GM21717 (cell line): ENCODE data around the gene SPATA13.

Experiments used
- ATAC-seq: cut with Tn5 transposase; IDR thresholded peaks from one replicate; pipeline ENCODE4 v1.9.1; 2021; ENCODE audit warnings: mild to moderate bottlenecking, moderate library complexity; ENCODE audit not compliant: unreplicated experiment

Gene SPATA13

GRCh38 chr13:24275041-24275440 is 114.5 kb downstream of the SPATA13 start:
- no peak for ATAC-seq

GRCh38 chr13:24276306-24276705 is 115.8 kb downstream of the SPATA13 start:
- no peak for ATAC-seq

- no peak for ATAC-seq
Measured at GRCh38 chr13:24276861-24277260, 116.3 kb downstream of the SPATA13 start.

GRCh38 chr13:24277761-24278160 is 117.2 kb downstream of the SPATA13 start:
- ATAC-seq: no peak

GRCh38 chr13:24279327-24280110 is 119.0 kb downstream of the SPATA13 start:
- ATAC-seq: no peak

- peak; percentile 71 for ATAC-seq
Measured at GRCh38 chr13:24280720-24281119, 120.2 kb downstream of the SPATA13 start.

GRCh38 chr13:24281188-24282008 is 120.9 kb downstream of the SPATA13 start:
- ATAC-seq: no peak

GRCh38 chr13:24282256-24282655 is 121.7 kb downstream of the SPATA13 start:
- ATAC-seq: no peak

- no peak for ATAC-seq
Measured at GRCh38 chr13:24284889-24285565, 124.5 kb downstream of the SPATA13 start.

GRCh38 chr13:24286624-24287023 is 126.1 kb downstream of the SPATA13 start:
- no peak for ATAC-seq

GRCh38 chr13:24287748-24288287 is 127.3 kb downstream of the SPATA13 start:
- no peak for ATAC-seq

- ATAC-seq: no peak
Measured at GRCh38 chr13:24288870-24289269, 128.3 kb downstream of the SPATA13 start.

GRCh38 chr13:24290280-24290932 is 129.9 kb downstream of the SPATA13 start:
- no peak for ATAC-seq

GRCh38 chr13:24292481-24292880 is 132.0 kb downstream of the SPATA13 start:
- ATAC-seq: no peak

GRCh38 chr13:24293746-24294145 is 133.2 kb downstream of the SPATA13 start:
- ATAC-seq: no peak

GRCh38 chr13:24299488-24300114 is 139.1 kb downstream of the SPATA13 start:
- ATAC-seq: no peak

GRCh38 chr13:24301434-24301833 is 140.9 kb downstream of the SPATA13 start:
- ATAC-seq: no peak

- ATAC-seq: no peak
Measured at GRCh38 chr13:24301911-24302310, 141.4 kb downstream of the SPATA13 start.

- no peak for ATAC-seq
Measured at GRCh38 chr13:24304620-24305019, 144.1 kb downstream of the SPATA13 start.

- ATAC-seq: no peak
Measured at GRCh38 chr13:24306632-24307031, 146.1 kb downstream of the SPATA13 start.
